H1 (cell line): Measurements from ENCODE around the gene JPH2. TPM values are rescaled to one million over a fixed set of nuclear protein-coding genes. Genes with fewer than 3 reads are reported as not detected.

Source experiments
- CTCF ChIA-PET: fragments of 300-600 bp; sonication (Branson Sonifier 250); formaldehyde crosslinking; loops from one replicate; lab custom pipeline; 2021; ENCODE audit not compliant: partially characterized antibody; lab: Charles Lee
- POLR2A ChIA-PET: fragments of 300-600 bp; sonication (Branson Sonifier 250); formaldehyde crosslinking; loops from one replicate; lab custom pipeline; 2021; ENCODE audit warnings: inconsistent platforms; ENCODE audit not compliant: partially characterized antibody; lab: Charles Lee
- DNase-seq, 2 experiments: peaks; one replicate each; pipeline versions ENCODE4 v3.0.0 to v3.0.0-alpha.2; 2010 to 2022; ENCODE audit warnings: low spot score in 2 of 2, low read depth in 1 of 2, mixed read lengths in 1 of 2
- FAIRE-seq: peaks from 2 replicates; lab custom pipeline; 2011; peaks lifted over from hg19 to GRCh38; lab: Jason Lieb, UNC
- H2AFZ ChIP-seq: 2 replicates; pipeline ENCODE4 v1.8.1; 2012; ENCODE audit warnings: low read length, inconsistent platforms
- H2AK5ac ChIP-seq: 2 replicates; pipeline ENCODE4 v1.6.1; 2013; ENCODE audit warnings: low read depth, low read length
- H2BK120ac ChIP-seq: replicated peaks from 2 replicates; pipeline ENCODE3; 2013; ENCODE audit warnings: low read depth, low read length, inconsistent platforms
- H2BK12ac ChIP-seq: 2 replicates; pipeline ENCODE4 v1.6.1; 2013; ENCODE audit warnings: low read depth, low read length
- H2BK15ac ChIP-seq: 2 replicates; pipeline ENCODE4 v1.6.1; 2013; ENCODE audit warnings: low read length
- H2BK20ac ChIP-seq: 2 replicates; pipeline ENCODE4 v1.6.1; 2013; ENCODE audit warnings: low read length
- H2BK5ac ChIP-seq: 2 replicates; pipeline ENCODE4 v1.6.1; 2013; ENCODE audit warnings: low read depth, low read length
- H3K14ac ChIP-seq: 2 replicates; pipeline ENCODE4 v1.6.1; 2013; ENCODE audit warnings: inconsistent platforms; ENCODE audit not compliant: insufficient read length
- H3K18ac ChIP-seq: 2 replicates; pipeline ENCODE4 v1.6.1; 2013; ENCODE audit warnings: low read length; ENCODE audit errors: extremely low read depth
- H3K23ac ChIP-seq: 2 replicates; pipeline ENCODE4 v1.6.1; 2013; ENCODE audit warnings: inconsistent platforms; ENCODE audit not compliant: insufficient read length
- H3K23me2 ChIP-seq: 2 replicates; pipeline ENCODE4 v1.6.1; 2013; ENCODE audit warnings: low read depth, low read length
- H3K27ac ChIP-seq: 2 replicates; pipeline ENCODE4 v1.6.1; 2011; ENCODE audit warnings: low read depth, low read length, inconsistent platforms
- H3K27me3 ChIP-seq, 4 experiments: replicated peaks in 1 of 4; 1 replicate in 1 of 4; 2 replicates in 3 of 4; pipeline versions ENCODE4 v1.6.1 to v1.8.1; 2011 to 2013; ENCODE audit warnings: low read length in 3 of 4, mild to moderate bottlenecking in 3 of 4, inconsistent platforms in 2 of 4, mixed read lengths in 2 of 4, moderate library complexity in 1 of 4; ENCODE audit not compliant: control insufficient read depth in 3 of 4, insufficient read depth in 3 of 4; ENCODE audit errors: extremely low read depth in 1 of 4
- H3K36me3 ChIP-seq, 4 experiments: 2 replicates each; pipeline versions ENCODE4 v1.6.1 to v1.8.1; 2011 to 2013; ENCODE audit warnings: mild to moderate bottlenecking in 4 of 4, low read length in 3 of 4, moderate library complexity in 2 of 4, control low read depth in 1 of 4, inconsistent platforms in 1 of 4; ENCODE audit not compliant: insufficient read depth in 4 of 4, control insufficient read depth in 2 of 4
- H3K4ac ChIP-seq: replicated peaks from 2 replicates; pipeline ENCODE3; 2013; ENCODE audit warnings: low read length, low read depth, mixed read lengths, inconsistent platforms; ENCODE audit not compliant: insufficient read length
- H3K4me1 ChIP-seq, 4 experiments: replicated peaks in 1 of 4; 1 replicate in 1 of 4; 2 replicates in 3 of 4; pipeline versions ENCODE4 v1.6.1 to v1.8.1; 2011 to 2013; ENCODE audit warnings: low read length in 3 of 4, inconsistent platforms in 2 of 4, mixed read lengths in 1 of 4; ENCODE audit not compliant: insufficient read depth in 4 of 4, control insufficient read depth in 3 of 4
- H3K4me2 ChIP-seq, 2 experiments: 2 replicates each; pipeline versions ENCODE4 v1.6.1 to v1.8.1; 2011 to 2013; ENCODE audit warnings: low read depth in 2 of 2, low read length in 2 of 2, control low read depth in 1 of 2, inconsistent platforms in 1 of 2, mild to moderate bottlenecking in 1 of 2; ENCODE audit not compliant: insufficient read depth in 1 of 2
- H3K4me3 ChIP-seq, 4 experiments: fragments of 200-600, 300-600 bp in 1 of 4; sonication (generic), shearing (Covaris generic), sonication (Bioruptor Twin) in 1 of 4; 2 replicates each; pipeline versions ENCODE4 v1.5.1 to v1.8.1; 2011 to 2016; ENCODE audit warnings: low read length in 4 of 4, low read depth in 3 of 4, control low read depth in 2 of 4, inconsistent platforms in 2 of 4, mild to moderate bottlenecking in 2 of 4, mixed read lengths in 1 of 4, moderate library complexity in 1 of 4; ENCODE audit not compliant: insufficient read depth in 2 of 4; ENCODE audit errors: extremely low read depth in 1 of 4
- H3K56ac ChIP-seq: replicated peaks from 2 replicates; pipeline ENCODE3; 2013; ENCODE audit warnings: low read depth, mild to moderate bottlenecking, mixed read lengths, low read length, inconsistent platforms; ENCODE audit not compliant: insufficient read length
- H3K79me1 ChIP-seq: 2 replicates; pipeline ENCODE4 v1.6.1; 2013; ENCODE audit warnings: low read depth, low read length, control low read depth
- H3K79me2 ChIP-seq, 2 experiments: 2 replicates each; pipeline versions ENCODE4 v1.6.1 to v1.8.1; 2012 to 2013; ENCODE audit warnings: low read length in 2 of 2, mild to moderate bottlenecking in 2 of 2, inconsistent platforms in 1 of 2; ENCODE audit not compliant: insufficient read depth in 2 of 2, control insufficient read depth in 1 of 2
- H3K9ac ChIP-seq, 4 experiments: replicated peaks in 1 of 4; 1 replicate in 1 of 4; 2 replicates in 3 of 4; pipeline versions ENCODE4 v1.6.1 to v1.8.1; 2011 to 2013; ENCODE audit warnings: low read depth in 3 of 4, low read length in 3 of 4, control low read depth in 2 of 4, mild to moderate bottlenecking in 2 of 4, moderate library complexity in 2 of 4, inconsistent platforms in 1 of 4; ENCODE audit errors: extremely low read depth in 1 of 4
- H3K9me3 ChIP-seq, 2 experiments: 2 replicates each; pipeline versions ENCODE4 v1.6.1 to v1.8.1; 2012 to 2013; ENCODE audit warnings: mild to moderate bottlenecking in 2 of 2, moderate library complexity in 2 of 2, control low read depth in 1 of 2, inconsistent platforms in 1 of 2, low read depth in 1 of 2, low read length in 1 of 2, mixed read lengths in 1 of 2; ENCODE audit not compliant: insufficient read depth in 2 of 2
- H4K20me1 ChIP-seq, 2 experiments: replicated peaks in 1 of 2; 2 replicates each; pipeline versions ENCODE3 to v1.8.1; 2011 to 2013; ENCODE audit warnings: inconsistent platforms in 2 of 2, low read length in 2 of 2, mild to moderate bottlenecking in 1 of 2; ENCODE audit not compliant: insufficient read depth in 2 of 2, control insufficient read depth in 1 of 2
- H4K5ac ChIP-seq: 2 replicates; pipeline ENCODE4 v1.6.1; 2013; ENCODE audit warnings: low read length, low read depth, mixed read lengths, inconsistent platforms; ENCODE audit not compliant: insufficient read length
- H4K8ac ChIP-seq: 2 replicates; pipeline ENCODE4 v1.8.0; 2013; ENCODE audit warnings: mild to moderate bottlenecking, moderate library complexity, low read length, inconsistent platforms; ENCODE audit not compliant: insufficient read depth; ENCODE audit errors: extremely low read depth
- H4K91ac ChIP-seq: replicated peaks from 2 replicates; pipeline ENCODE3; 2013; ENCODE audit warnings: low read length, mixed read lengths, inconsistent platforms; ENCODE audit not compliant: insufficient read length
- KDM1A ChIP-seq: fragments of 200-600, 300-600 bp; sonication (generic); IDR thresholded peaks from 2 replicates; pipeline ENCODE4 v1.7.1; 2016; ENCODE audit warnings: mild to moderate bottlenecking, low read length, borderline replicate concordance
- SP2 ChIP-seq: IDR thresholded peaks from 2 replicates; pipeline ENCODE4 v1.6.1; 2012; ENCODE audit warnings: mild to moderate bottlenecking, low read length, inconsistent platforms
- TAF7 ChIP-seq: optimal IDR thresholded peaks from 2 replicates; pipeline ENCODE3; 2011; ENCODE audit warnings: low read depth, mild to moderate bottlenecking, inconsistent platforms, low read length, moderate library complexity, borderline replicate concordance
- WGBS, 2 experiments: shearing (Covaris generic) in 1 of 2; methylation state at CpG; one replicate each; pipeline versions ENCODE4 v1.1.6 to v1.1.7; 2013 to 2015; ENCODE audit warnings: low lambda C conversion rate in 2 of 2, mixed read lengths in 2 of 2, inconsistent platforms in 1 of 2, low coverage in 1 of 2, missing lambda C conversion rate in 1 of 2; ENCODE audit not compliant: insufficient replicate concordance in 2 of 2, insufficient coverage in 1 of 2, insufficient read length in 1 of 2; ENCODE audit errors: extremely low coverage in 1 of 2, missing lambda C conversion rate in 1 of 2; 5-methylcytosine and 5-hydroxymethylcytosine counted together
- polyA plus RNA-seq, 7 experiments: library from polyadenylated mRNA; depleted of rRNA in 3 of 7; stranded (reverse) in 5 of 7; unstranded in 2 of 7; fragments of >200 nt in 5 of 7; fragments of 200-250 nt in 2 of 7; gene quantifications; 1 replicate in 5 of 7; 2 replicates in 1 of 7; 4 replicates in 1 of 7; pipeline versions ENCODE4 v1.2.1 to v1.2.3, GENCODE V29; 2011 to 2013; ENCODE audit warnings: missing spikeins in 2 of 7, mixed read lengths in 2 of 7
- total RNA-seq: library from RNA; stranded (reverse); fragmentation: NEBNext Ultra II Directional; extraction: Animal tissue kit (Norgen Biotek cat#: 25700); gene quantifications from 2 replicates; pipeline ENCODE4 v1.2.1, GENCODE V29; 2021
- TF ChIP-seq, protein P1 (sequence below): IDR thresholded peaks from 2 replicates; pipeline ENCODE4 v1.6.1; 2011; ENCODE audit warnings: low read length, improper control_type of control experiment

The JPH2 gene
- total and polyA plus RNA-seq, 2 of the 8 experiments (the other 6 are each of a cell fraction or from before 2014, with no cell fraction given) = 0.59 to 1.3 TPM

GRCh38 chr20:44136579-44137265 lies 50.3 kb downstream of the JPH2 start:
- no peak overlapping the region for H3K56ac ChIP-seq
- H4K8ac ChIP-seq = no peak overlapping the region
- no peak overlapping the region for H4K91ac ChIP-seq
- H3K9ac ChIP-seq = no peak overlapping the region
- H3K79me1 ChIP-seq = no peaks in the 10 kb centered on the region
- no peaks in the 10 kb centered on the region for H3K79me2 ChIP-seq
- H3K18ac ChIP-seq = no peak overlapping the region
- no peaks in the 10 kb centered on the region for H3K9me3 ChIP-seq
- no peak overlapping the region for H2BK15ac ChIP-seq
- 93% methylated on average over 3 of the region's 7 CpGs; no CpG with 5 or more reads in 1 of the 2 experiments for WGBS, 2 experiments
- H2AFZ ChIP-seq = no peak overlapping the region
- H2BK120ac ChIP-seq = no peak overlapping the region
- H3K4me1 ChIP-seq = peaks cover 0 to 4% (median 2%) of the 10 kb centered on the region in 4 experiments; a peak in 3 of 7 replicates
- no peak overlapping the region for H3K4ac ChIP-seq
- TF ChIP-seq KDM1A (peak; percentile 48; the same call in 1 of the 2 replicates), TAF7 (no peak), SP2 (no peak)
- TF ChIP-seq, protein P1, sequence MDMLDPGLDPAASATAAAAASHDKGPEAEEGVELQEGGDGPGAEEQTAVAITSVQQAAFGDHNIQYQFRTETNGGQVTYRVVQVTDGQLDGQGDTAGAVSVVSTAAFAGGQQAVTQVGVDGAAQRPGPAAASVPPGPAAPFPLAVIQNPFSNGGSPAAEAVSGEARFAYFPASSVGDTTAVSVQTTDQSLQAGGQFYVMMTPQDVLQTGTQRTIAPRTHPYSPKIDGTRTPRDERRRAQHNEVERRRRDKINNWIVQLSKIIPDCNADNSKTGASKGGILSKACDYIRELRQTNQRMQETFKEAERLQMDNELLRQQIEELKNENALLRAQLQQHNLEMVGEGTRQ = no peak
- H2AK5ac ChIP-seq = no peak overlapping the region
- FAIRE-seq (no peak), DNase-seq (no peak)
- no peak overlapping the region for H2BK20ac ChIP-seq
- no peaks in the 10 kb centered on the region for H3K36me3 ChIP-seq
- H4K5ac ChIP-seq = no peak overlapping the region
- no peak overlapping the region for H2BK12ac ChIP-seq
- no peak overlapping the region for H2BK5ac ChIP-seq
- ChIA-PET CTCF (interaction anchor here (0.7 to 3.0 kb wide), 9 partner anchors 10 to 73 kb away, joined by 3 to 17 read pairs (median 3); no protein-coding TSS in a partner anchor), POLR2A (interaction anchor here (0.7 to 1.7 kb wide), 5 partner anchors 18 to 50 kb away, joined by 3 to 5 read pairs (median 3); partner anchors contain the start of gene JPH2)
- H4K20me1 ChIP-seq = no peaks in the 10 kb centered on the region
- no peaks in the 10 kb centered on the region for H3K27me3 ChIP-seq
- no peak overlapping the region for H3K27ac ChIP-seq
- no peak overlapping the region for H3K14ac ChIP-seq
- H3K4me2 ChIP-seq = 0 out of 4 replicates have a peak overlapping the region, but pooled peaks of 1 of the 2 experiments have one; percentile 26
- no peak overlapping the region for H3K23ac ChIP-seq
- no peak overlapping the region for H3K4me3 ChIP-seq
- H3K23me2 ChIP-seq = no peaks in the 10 kb centered on the region; the same call in 1 of the 2 replicates
